Endodermal cell (in vitro differentiated cells): ENCODE measurements around the gene LTBP3. TPM values are rescaled to one million over a fixed set of nuclear protein-coding genes. Genes with fewer than 3 reads are reported as not detected.

ENCODE experiments used
- DNase-seq: peaks from one replicate; pipeline ENCODE4 v3.0.0-alpha.2; 2017
- H3K27ac ChIP-seq: 2 replicates; pipeline ENCODE4 v1.5.1; 2013; ENCODE audit warnings: mild to moderate bottlenecking, low read depth, low read length, moderate library complexity
- H3K27me3 ChIP-seq: 2 replicates; pipeline ENCODE4 v1.6.1; 2013; ENCODE audit warnings: mild to moderate bottlenecking, low read length, moderate library complexity; ENCODE audit not compliant: insufficient read depth, control insufficient read depth, poor library complexity, severe bottlenecking
- H3K36me3 ChIP-seq: 2 replicates; pipeline ENCODE4 v1.7.0; 2013; ENCODE audit warnings: mild to moderate bottlenecking, low read length, moderate library complexity; ENCODE audit not compliant: control insufficient read depth, insufficient read depth
- H3K4me1 ChIP-seq: one replicate; pipeline ENCODE4 v1.7.0; 2013; ENCODE audit warnings: low read length; ENCODE audit not compliant: control insufficient read depth, insufficient read depth
- H3K4me3 ChIP-seq: 2 replicates; pipeline ENCODE4 v1.5.1; 2013; ENCODE audit warnings: mild to moderate bottlenecking, low read length, moderate library complexity
- H3K9ac ChIP-seq: 2 replicates; pipeline ENCODE4 v1.6.1; 2013; ENCODE audit warnings: mild to moderate bottlenecking, low read length, moderate library complexity; ENCODE audit not compliant: poor library complexity, severe bottlenecking; ENCODE audit errors: extremely low read depth
- H3K9me3 ChIP-seq: 2 replicates; pipeline ENCODE4 v1.6.1; 2013; ENCODE audit warnings: mild to moderate bottlenecking, low read length, moderate library complexity; ENCODE audit not compliant: control insufficient read depth
- H3K27ac Mint-ChIP-seq: 2 replicates; pipeline ENCODE4 v1.8.0; 2020; ENCODE audit warnings: mixed read lengths
- H3K27me3 Mint-ChIP-seq: 2 replicates; pipeline ENCODE4 v1.8.0; 2021; ENCODE audit warnings: mild to moderate bottlenecking, mixed read lengths; ENCODE audit not compliant: insufficient read depth
- H3K36me3 Mint-ChIP-seq: 2 replicates; pipeline ENCODE4 v1.8.0; 2020; ENCODE audit warnings: low read depth, mixed read lengths
- H3K4me1 Mint-ChIP-seq: 2 replicates; pipeline ENCODE4 v1.8.0; 2020; ENCODE audit warnings: mixed read lengths
- H3K4me3 Mint-ChIP-seq: 2 replicates; pipeline ENCODE4 v1.8.0; 2020; ENCODE audit warnings: mild to moderate bottlenecking, moderate library complexity, mixed read lengths
- H3K9me3 Mint-ChIP-seq: 2 replicates; pipeline ENCODE4 v1.8.0; 2020; ENCODE audit warnings: mild to moderate bottlenecking, mixed read lengths
- WGBS, 2 experiments: methylation state at CpG; one replicate each; pipeline versions ENCODE4 v1.1.5 to v1.1.7; 2013; ENCODE audit warnings: missing lambda C conversion rate in 2 of 2, mixed read lengths in 1 of 2; ENCODE audit not compliant: insufficient coverage in 1 of 2, insufficient read length in 1 of 2; 5-methylcytosine and 5-hydroxymethylcytosine counted together
- total RNA-seq, 2 donors: library from RNA; stranded (reverse); fragmentation: NEBNext Ultra II Directional in 1 of 2; extraction: Animal tissue kit (Norgen Biotek cat#: 25700) in 1 of 2; gene quantifications; 2 replicates in 1 of 2; 3 replicates in 1 of 2; pipeline ENCODE4 v1.2.1, GENCODE V29; 2021
- TF ChIP-seq, protein P1 (sequence below): fragments of 200-600 bp; sonication (generic); conservative IDR thresholded peaks from 2 replicates; pipeline ENCODE4 v1.5.0; 2021; ENCODE audit warnings: antibody characterized with exemption, mild to moderate bottlenecking

Gene LTBP3
- total RNA-seq, 2 donors from 2014 or later = 19.7 to 24.2 TPM

DNA sequence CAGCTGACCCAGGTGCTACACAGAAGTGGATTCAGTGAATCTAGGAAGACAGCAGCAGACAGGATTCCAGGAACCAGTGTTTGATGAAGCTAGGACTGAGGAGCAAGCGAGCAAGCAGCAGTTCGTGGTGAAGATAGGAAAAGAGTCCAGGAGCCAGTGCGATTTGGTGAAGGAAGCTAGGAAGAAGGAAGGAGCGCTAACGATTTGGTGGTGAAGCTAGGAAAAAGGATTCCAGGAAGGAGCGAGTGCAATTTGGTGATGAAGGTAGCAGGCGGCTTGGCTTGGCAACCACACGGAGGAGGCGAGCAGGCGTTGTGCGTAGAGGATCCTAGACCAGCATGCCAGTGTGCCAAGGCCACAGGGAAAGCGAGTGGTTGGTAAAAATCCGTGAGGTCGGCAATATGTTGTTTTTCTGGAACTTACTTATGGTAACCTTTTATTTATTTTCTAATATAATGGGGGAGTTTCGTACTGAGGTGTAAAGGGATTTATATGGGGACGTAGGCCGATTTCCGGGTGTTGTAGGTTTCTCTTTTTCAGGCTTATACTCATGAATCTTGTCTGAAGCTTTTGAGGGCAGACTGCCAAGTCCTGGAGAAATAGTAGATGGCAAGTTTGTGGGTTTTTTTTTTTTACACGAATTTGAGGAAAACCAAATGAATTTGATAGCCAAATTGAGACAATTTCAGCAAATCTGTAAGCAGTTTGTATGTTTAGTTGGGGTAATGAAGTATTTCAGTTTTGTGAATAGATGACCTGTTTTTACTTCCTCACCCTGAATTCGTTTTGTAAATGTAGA is 57.6 kb downstream of the LTBP3 start:
- Histone ChIP-seq H3K9me3 (no peaks in the 10 kb centered on the region), H3K9ac (peak overlapping the region; percentile 100), H3K36me3 (peaks cover 59% of the 10 kb centered on the region), H3K27ac (peak overlapping the region; percentile 99), H3K4me3 (peak overlapping the region; percentile 97), H3K4me1 (no peaks in the 10 kb centered on the region), H3K27me3 (no peaks in the 10 kb centered on the region)
- H3K4me3 Mint-ChIP-seq = no peak overlapping the region
- WGBS, 2 experiments = 0% methylated on average over 13 to 19 of the region's 20 CpGs
- peaks cover 22% of the 10 kb centered on the region for H3K36me3 Mint-ChIP-seq
- H3K27me3 Mint-ChIP-seq = no peaks in the 10 kb centered on the region
- TF ChIP-seq, protein P1, sequence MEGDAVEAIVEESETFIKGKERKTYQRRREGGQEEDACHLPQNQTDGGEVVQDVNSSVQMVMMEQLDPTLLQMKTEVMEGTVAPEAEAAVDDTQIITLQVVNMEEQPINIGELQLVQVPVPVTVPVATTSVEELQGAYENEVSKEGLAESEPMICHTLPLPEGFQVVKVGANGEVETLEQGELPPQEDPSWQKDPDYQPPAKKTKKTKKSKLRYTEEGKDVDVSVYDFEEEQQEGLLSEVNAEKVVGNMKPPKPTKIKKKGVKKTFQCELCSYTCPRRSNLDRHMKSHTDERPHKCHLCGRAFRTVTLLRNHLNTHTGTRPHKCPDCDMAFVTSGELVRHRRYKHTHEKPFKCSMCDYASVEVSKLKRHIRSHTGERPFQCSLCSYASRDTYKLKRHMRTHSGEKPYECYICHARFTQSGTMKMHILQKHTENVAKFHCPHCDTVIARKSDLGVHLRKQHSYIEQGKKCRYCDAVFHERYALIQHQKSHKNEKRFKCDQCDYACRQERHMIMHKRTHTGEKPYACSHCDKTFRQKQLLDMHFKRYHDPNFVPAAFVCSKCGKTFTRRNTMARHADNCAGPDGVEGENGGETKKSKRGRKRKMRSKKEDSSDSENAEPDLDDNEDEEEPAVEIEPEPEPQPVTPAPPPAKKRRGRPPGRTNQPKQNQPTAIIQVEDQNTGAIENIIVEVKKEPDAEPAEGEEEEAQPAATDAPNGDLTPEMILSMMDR = no peak
- DNase-seq = peak; percentile 61
- H3K9me3 Mint-ChIP-seq = no peaks in the 10 kb centered on the region
- H3K27ac Mint-ChIP-seq = no peak overlapping the region
- H3K4me1 Mint-ChIP-seq = peaks cover 24% of the 10 kb centered on the region

DNA sequence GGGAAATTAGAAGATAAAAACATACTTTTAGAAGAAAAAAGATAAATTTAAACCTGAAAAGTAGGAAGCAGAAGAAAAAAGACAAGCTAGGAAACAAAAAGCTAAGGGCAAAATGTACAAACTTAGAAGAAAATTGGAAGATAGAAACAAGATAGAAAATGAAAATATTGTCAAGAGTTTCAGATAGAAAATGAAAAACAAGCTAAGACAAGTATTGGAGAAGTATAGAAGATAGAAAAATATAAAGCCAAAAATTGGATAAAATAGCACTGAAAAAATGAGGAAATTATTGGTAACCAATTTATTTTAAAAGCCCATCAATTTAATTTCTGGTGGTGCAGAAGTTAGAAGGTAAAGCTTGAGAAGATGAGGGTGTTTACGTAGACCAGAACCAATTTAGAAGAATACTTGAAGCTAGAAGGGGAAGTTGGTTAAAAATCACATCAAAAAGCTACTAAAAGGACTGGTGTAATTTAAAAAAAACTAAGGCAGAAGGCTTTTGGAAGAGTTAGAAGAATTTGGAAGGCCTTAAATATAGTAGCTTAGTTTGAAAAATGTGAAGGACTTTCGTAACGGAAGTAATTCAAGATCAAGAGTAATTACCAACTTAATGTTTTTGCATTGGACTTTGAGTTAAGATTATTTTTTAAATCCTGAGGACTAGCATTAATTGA is 58.3 kb downstream of the LTBP3 start:
- H3K27me3 ChIP-seq = no peaks in the 10 kb centered on the region
- TF ChIP-seq, protein P1 = no peak
- H3K36me3 Mint-ChIP-seq = peaks cover 15% of the 10 kb centered on the region
- peaks cover 51% of the 10 kb centered on the region for H3K36me3 ChIP-seq
- H3K4me3 Mint-ChIP-seq = no peak overlapping the region
- no peaks in the 10 kb centered on the region for H3K9me3 Mint-ChIP-seq
- no peaks in the 10 kb centered on the region for H3K9me3 ChIP-seq
- no peaks in the 10 kb centered on the region for H3K27me3 Mint-ChIP-seq
- H3K4me3 ChIP-seq = peak overlapping the region; percentile 97
- peak overlapping the region; percentile 100 for H3K9ac ChIP-seq
- no peak overlapping the region for H3K27ac Mint-ChIP-seq
- WGBS, 2 experiments = 0% methylated on average over 3 of the region's 3 CpGs
- peak overlapping the region; percentile 99 for H3K27ac ChIP-seq
- no peaks in the 10 kb centered on the region for H3K4me1 ChIP-seq
- H3K4me1 Mint-ChIP-seq = peaks cover 20% of the 10 kb centered on the region
- no peak for DNase-seq

DNA sequence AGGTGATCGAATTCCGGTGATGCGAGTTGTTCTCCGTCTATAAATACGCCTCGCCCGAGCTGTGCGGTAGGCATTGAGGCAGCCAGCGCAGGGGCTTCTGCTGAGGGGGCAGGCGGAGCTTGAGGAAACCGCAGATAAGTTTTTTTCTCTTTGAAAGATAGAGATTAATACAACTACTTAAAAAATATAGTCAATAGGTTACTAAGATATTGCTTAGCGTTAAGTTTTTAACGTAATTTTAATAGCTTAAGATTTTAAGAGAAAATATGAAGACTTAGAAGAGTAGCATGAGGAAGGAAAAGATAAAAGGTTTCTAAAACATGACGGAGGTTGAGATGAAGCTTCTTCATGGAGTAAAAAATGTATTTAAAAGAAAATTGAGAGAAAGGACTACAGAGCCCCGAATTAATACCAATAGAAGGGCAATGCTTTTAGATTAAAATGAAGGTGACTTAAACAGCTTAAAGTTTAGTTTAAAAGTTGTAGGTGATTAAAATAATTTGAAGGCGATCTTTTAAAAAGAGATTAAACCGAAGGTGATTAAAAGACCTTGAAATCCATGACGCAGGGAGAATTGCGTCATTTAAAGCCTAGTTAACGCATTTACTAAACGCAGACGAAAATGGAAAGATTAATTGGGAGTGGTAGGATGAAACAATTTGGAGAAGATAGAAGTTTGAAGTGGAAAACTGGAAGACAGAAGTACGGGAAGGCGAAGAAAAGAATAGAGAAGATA is 59.0 kb downstream of the LTBP3 start, which contains the start of gene MALAT1:
TSS of gene MALAT1 (plus strand) at position 69 of the 736 bp plus-strand sequence.
- Histone ChIP-seq H3K36me3 (peaks cover 44% of the 10 kb centered on the region), H3K9ac (peak within 1 kb of the TSS; percentile 100), H3K4me1 (no peaks in the 10 kb centered on the region), H3K27ac (peak within 1 kb of the TSS; percentile 99), H3K27me3 (no peaks in the 10 kb centered on the region), H3K4me3 (peak within 1 kb of the TSS; percentile 97), H3K9me3 (no peaks in the 10 kb centered on the region)
- Mint-ChIP-seq H3K4me1 (peaks cover 17% of the 10 kb centered on the region), H3K36me3 (peaks cover 7% of the 10 kb centered on the region), H3K4me3 (no peak within 1 kb of the TSS), H3K9me3 (no peaks in the 10 kb centered on the region), H3K27me3 (no peaks in the 10 kb centered on the region), H3K27ac (no peak within 1 kb of the TSS)
- TF ChIP-seq, protein P1 = no peak
- 0 to 1% methylated on average over 18 to 23 of the region's 24 CpGs for WGBS, 2 experiments
- peak; percentile 97 for DNase-seq
